ENCODE data around the gene LORICRIN.

GRCh38 chr1:153261281-153262069 is 2.0 kb downstream of the LORICRIN start:
- no peak for TF ChIP-seq CTCF (IDR thresholded peaks at IDR 0.05; ENCODE audit: poor library complexity)
- no peak for TF ChIP-seq EZH2phosphoT487 (IDR thresholded peaks at IDR 0.05; ENCODE audit: low read depth, severe bottlenecking, unreplicated experiment)
- TF ChIP-seq EZH2 (IDR thresholded peaks at IDR 0.05; ENCODE audit: borderline replicate concordance) = no peak

Data from hepatocyte (in vitro differentiated cells).